ENCODE results near the gene MARCHF10.

Gene MARCHF10

DNA sequence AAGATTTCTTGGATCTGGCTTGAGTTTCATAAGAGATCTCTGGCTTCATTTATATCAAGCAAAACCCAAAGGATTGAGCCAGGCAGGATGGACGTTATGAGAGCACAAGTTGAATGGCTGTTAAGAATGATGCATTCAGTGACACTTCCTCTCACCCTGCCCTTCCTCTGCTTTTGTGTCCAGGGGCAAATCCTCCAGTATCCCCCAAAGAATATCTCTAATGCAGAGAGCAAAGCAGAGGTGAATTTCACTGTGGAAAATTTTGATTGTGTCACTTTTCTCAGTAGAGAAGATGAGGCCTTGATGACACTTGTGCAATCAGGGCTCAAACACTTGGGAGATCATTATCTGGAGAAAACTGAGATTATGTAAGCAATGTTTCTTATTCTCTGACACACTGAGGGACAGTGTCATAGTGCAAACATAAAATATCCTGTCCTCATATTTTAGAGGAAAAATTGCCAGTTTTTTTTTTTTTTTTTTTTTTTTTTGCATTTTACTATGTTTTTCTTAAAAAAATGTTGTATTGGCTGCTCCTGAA, 25.3 kb downstream of the MARCHF10 start:
- Histone ChIP-seq H3K27ac (no peak overlapping the region), H3K9me3 (replicated peaks in 1 of 11) (peaks cover 12 to 24% (median 20%) of the 10 kb centered on the region in 11 experiments; a peak in 21 of 22 replicates), H4K20me1 (no peaks in the 10 kb centered on the region), H3K9ac (no peak overlapping the region), H3K4me2 (no peak overlapping the region), H3K4me3 (no peak overlapping the region), H3K36me3 (no peaks in the 10 kb centered on the region), H3K27me3 (no peaks in the 10 kb centered on the region), H3K4me1 (no peaks in the 10 kb centered on the region)
- TF ChIP-seq Cebpa-rat (IDR thresholded peaks at IDR 0.05) = no peak

DNA sequence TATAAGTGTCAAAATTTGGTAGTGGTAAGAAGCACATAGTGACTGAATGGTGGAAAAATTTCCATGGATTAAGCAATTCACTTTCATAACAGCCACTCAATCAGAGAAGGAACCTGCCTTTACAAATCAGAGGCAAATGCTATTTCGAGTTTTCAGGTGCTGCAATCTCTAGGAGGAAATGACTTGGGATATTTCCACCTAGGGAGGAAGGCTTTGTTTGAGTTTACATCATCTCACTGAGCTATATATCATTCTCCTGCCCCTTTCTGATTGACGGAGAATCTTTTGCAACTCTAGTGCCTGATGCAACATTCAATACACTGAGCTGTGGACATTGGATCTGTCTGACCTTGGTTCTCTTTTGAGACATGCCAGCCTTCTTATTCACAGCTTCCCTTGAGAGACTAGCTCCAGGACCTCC, 26.3 kb downstream of the MARCHF10 start:
- Histone ChIP-seq H3K9me3 (replicated peaks in 1 of 11) (peaks cover 12 to 24% (median 20%) of the 10 kb centered on the region in 11 experiments; a peak in 21 of 22 replicates), H3K4me2 (no peak overlapping the region), H3K36me3 (no peaks in the 10 kb centered on the region), H3K9ac (no peak overlapping the region), H3K27ac (no peak overlapping the region), H3K4me3 (no peak overlapping the region), H4K20me1 (no peaks in the 10 kb centered on the region), H3K4me1 (no peaks in the 10 kb centered on the region), H3K27me3 (no peaks in the 10 kb centered on the region)
- TF ChIP-seq Cebpa-rat (IDR thresholded peaks at IDR 0.05) = no peak

DNA sequence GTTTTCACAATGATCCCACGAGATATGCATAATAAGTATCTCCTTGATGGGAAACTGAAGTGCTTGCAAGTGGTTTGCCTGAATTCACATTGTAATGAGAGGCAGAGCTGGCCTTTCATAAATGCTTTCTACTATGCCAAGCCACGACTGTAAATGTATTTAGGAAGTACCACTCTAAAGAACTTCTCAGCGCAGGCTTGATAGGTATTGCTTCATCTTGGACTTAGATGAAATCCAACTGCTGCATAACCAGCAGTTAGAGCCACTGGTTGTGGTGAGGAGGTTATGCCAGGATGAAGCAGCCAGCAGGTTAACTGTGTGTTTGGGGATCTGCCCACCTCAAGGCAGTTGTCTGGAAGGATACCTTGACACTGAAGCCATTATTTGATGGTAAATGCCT, 26.8 kb downstream of the MARCHF10 start:
- Histone ChIP-seq H3K9ac (no peak overlapping the region), H3K27ac (no peak overlapping the region), H3K36me3 (no peaks in the 10 kb centered on the region)

DNA sequence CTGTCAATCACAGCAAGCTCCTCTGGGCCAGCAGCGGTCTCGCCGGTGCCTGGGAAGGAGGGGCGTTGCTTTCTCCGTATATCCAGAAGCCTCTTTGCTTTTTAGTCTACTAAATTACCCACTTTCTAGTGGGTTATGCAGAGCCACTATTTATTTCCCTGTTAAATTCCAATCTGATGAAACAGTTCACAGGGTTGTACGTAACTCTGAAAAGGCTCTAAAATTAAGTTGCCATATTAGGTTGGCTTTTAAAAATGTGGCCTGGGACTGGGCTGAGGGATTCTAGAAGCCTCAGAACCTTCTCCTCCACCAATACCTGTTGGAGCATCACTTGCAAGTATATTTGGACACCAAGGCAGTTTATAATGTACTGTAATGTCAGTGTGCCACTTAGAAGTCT, 27.2 kb downstream of the MARCHF10 start:
- H3K9me3 ChIP-seq (replicated peaks in 1 of 11) = peaks cover 12 to 24% (median 20%) of the 10 kb centered on the region in 11 experiments; a peak in 21 of 22 replicates
- no peak overlapping the region for H3K4me2 ChIP-seq
- no peak overlapping the region for H3K4me3 ChIP-seq
- H3K36me3 ChIP-seq = no peaks in the 10 kb centered on the region
- no peaks in the 10 kb centered on the region for H3K27me3 ChIP-seq
- H3K27ac ChIP-seq = no peak overlapping the region
- TF ChIP-seq Cebpa-rat (IDR thresholded peaks at IDR 0.05) = no peak
- H4K20me1 ChIP-seq = no peaks in the 10 kb centered on the region
- H3K4me1 ChIP-seq = no peaks in the 10 kb centered on the region
- H3K9ac ChIP-seq = no peak overlapping the region

More for the DNA sequence above, 26.8 kb downstream of the MARCHF10 start:
- no peak overlapping the region for H3K4me3 ChIP-seq
- no peak overlapping the region for H3K4me2 ChIP-seq
- TF ChIP-seq Cebpa-rat (IDR thresholded peaks at IDR 0.05) = no peak
- no peaks in the 10 kb centered on the region for H3K27me3 ChIP-seq
- no peaks in the 10 kb centered on the region for H3K4me1 ChIP-seq
- no peaks in the 10 kb centered on the region for H4K20me1 ChIP-seq
- H3K9me3 ChIP-seq (replicated peaks in 1 of 11) = peaks cover 12 to 24% (median 20%) of the 10 kb centered on the region in 11 experiments; a peak in 21 of 22 replicates

- Histone ChIP-seq H3K4me1 (no peaks in the 10 kb centered on the region), H3K36me3 (no peaks in the 10 kb centered on the region), H3K9ac (no peak overlapping the region), H4K20me1 (no peaks in the 10 kb centered on the region), H3K4me2 (no peak overlapping the region), H3K27me3 (no peaks in the 10 kb centered on the region), H3K9me3 (replicated peaks in 1 of 11) (peaks cover 12 to 23% (median 19%) of the 10 kb centered on the region in 11 experiments; a peak in 21 of 22 replicates), H3K27ac (no peak overlapping the region), H3K4me3 (no peak overlapping the region)
- no peak for TF ChIP-seq Cebpa-rat (IDR thresholded peaks at IDR 0.05)
These were observed 27.8 kb downstream of the MARCHF10 start for GRCh38 chr17:62780269-62780668.

DNA sequence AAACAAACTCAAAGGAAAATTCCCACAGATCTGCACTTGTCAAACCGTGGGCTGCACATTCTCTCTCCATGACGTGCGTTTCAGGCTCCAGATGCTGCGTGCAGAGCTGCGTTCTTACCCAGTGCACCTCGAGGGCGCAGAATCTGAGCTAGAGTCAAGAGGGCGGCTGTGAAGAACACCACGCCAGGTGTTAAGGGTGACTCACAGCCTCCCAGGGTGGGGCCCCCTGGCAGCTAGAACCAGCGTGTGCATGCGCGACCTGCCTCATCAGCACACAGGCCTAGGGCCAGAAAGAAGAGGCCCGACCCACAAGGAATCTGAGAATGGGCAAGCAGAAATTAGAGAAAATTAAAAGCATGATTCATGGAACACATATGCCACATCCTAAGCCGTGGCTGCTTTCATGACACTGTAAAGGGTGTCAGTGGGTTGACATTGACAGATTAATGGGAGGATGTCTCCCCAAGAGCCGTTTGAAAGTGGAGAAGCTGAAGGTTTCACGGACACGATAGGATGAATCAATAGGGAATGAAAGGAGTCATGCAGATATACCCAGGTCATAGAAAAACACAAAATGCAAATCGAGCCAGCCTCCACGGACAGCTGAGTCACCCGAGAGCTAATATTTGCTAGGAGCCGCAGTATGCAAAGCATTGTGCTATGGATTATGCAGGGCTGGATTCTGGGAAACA, 29.0 kb downstream of the MARCHF10 start:
- TF ChIP-seq Cebpa-rat (IDR thresholded peaks at IDR 0.05) = no peak
- no peak overlapping the region for H3K4me2 ChIP-seq
- H3K36me3 ChIP-seq = no peaks in the 10 kb centered on the region
- H3K9me3 ChIP-seq (replicated peaks in 1 of 11) = peaks cover 7 to 19% (median 13%) of the 10 kb centered on the region in 11 experiments; a peak in 20 of 22 replicates
- no peak overlapping the region for H3K9ac ChIP-seq
- no peaks in the 10 kb centered on the region for H4K20me1 ChIP-seq
- H3K4me1 ChIP-seq = no peaks in the 10 kb centered on the region
- H3K27me3 ChIP-seq = no peaks in the 10 kb centered on the region
- H3K4me3 ChIP-seq = no peak overlapping the region
- no peak overlapping the region for H3K27ac ChIP-seq

DNA sequence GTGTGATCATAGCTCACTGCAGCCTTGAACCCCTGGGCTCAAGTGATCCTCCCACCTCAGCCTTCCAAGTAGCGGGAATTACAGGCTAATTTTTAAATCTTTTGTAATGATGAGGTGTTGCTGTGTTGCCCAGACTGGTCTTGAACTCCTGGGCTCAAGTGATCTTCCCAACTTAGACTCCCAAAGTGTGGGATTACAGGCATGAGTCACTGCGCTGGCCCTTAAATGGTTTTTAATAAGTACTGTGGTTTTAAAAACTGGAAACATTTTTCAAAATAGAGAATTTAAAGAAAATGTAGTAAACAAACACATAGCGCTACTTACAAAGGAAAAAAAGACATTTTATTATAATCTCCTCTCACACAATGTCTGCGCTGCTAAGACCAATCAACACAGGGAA, 32.2 kb downstream of the MARCHF10 start:
- H3K27ac ChIP-seq = no peak overlapping the region
- no peaks in the 10 kb centered on the region for H4K20me1 ChIP-seq
- H3K4me3 ChIP-seq = no peak overlapping the region
- H3K36me3 ChIP-seq = no peaks in the 10 kb centered on the region
- no peak overlapping the region for H3K4me2 ChIP-seq
- H3K9me3 ChIP-seq (replicated peaks in 1 of 11) = peaks cover 10 to 18% (median 15%) of the 10 kb centered on the region in 11 experiments; a peak in 20 of 22 replicates
- no peak overlapping the region for H3K9ac ChIP-seq
- H3K4me1 ChIP-seq = no peaks in the 10 kb centered on the region
- TF ChIP-seq Cebpa-rat (IDR thresholded peaks at IDR 0.05) = no peak
- no peaks in the 10 kb centered on the region for H3K27me3 ChIP-seq

DNA sequence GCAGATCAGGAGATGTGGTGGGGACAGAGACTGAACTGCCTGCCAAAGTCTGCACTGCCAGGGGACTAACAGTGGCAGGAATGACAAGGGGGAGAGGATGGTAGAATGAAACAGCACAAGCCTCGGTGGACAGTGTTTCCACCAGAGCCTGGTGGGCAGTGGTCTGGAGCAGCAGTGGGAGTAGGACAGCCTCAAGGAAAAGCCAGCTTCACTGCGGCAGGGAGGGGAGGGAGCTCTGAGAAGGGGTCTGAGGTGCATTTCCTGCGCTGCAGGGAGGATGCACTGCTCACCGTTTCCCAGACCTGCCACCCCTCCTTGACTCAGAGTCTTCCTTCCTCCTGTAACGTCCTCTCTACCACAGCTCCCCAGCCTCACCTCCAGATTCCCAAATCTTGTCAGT, 33.8 kb downstream of the MARCHF10 start:
- H3K9me3 ChIP-seq (replicated peaks in 1 of 11) = peaks cover 10 to 18% (median 15%) of the 10 kb centered on the region in 11 experiments; a peak in 20 of 22 replicates
- no peak for TF ChIP-seq Cebpa-rat (IDR thresholded peaks at IDR 0.05)
- H3K9ac ChIP-seq = no peak overlapping the region
- H3K27ac ChIP-seq = no peak overlapping the region
- H3K4me1 ChIP-seq = no peaks in the 10 kb centered on the region
- no peak overlapping the region for H3K4me3 ChIP-seq
- no peaks in the 10 kb centered on the region for H4K20me1 ChIP-seq
- H3K4me2 ChIP-seq = no peak overlapping the region
- no peaks in the 10 kb centered on the region for H3K36me3 ChIP-seq
- no peaks in the 10 kb centered on the region for H3K27me3 ChIP-seq

DNA sequence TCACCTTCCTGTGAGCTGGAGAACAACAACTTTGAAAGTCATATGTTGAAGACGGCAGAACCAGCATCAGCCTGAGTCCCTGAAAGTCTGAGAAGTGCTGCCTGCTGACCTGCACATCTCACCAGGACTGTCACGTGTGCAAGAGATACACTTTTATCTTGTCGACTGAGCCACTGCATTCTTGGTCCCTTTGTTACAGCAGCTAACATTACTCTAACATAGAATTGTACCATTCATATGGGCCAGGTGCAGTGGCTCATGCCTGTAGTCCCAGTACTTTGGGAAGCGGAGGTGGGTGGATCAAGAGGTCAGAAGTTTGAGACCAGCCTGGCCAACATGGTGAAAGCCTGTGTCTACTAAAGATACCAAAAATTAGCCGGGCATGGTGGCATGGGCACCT, 40.1 kb downstream of the MARCHF10 start:
- H3K36me3 ChIP-seq = no peaks in the 10 kb centered on the region
- no peak overlapping the region for H3K27ac ChIP-seq
- no peaks in the 10 kb centered on the region for H4K20me1 ChIP-seq
- no peak overlapping the region for H3K4me2 ChIP-seq
- H3K9me3 ChIP-seq (replicated peaks in 1 of 11) = peaks cover 10 to 18% (median 15%) of the 10 kb centered on the region in 11 experiments; a peak in 20 of 22 replicates
- no peaks in the 10 kb centered on the region for H3K27me3 ChIP-seq
- TF ChIP-seq Cebpa-rat (IDR thresholded peaks at IDR 0.05) = no peak
- H3K4me3 ChIP-seq = no peak overlapping the region
- H3K9ac ChIP-seq = no peak overlapping the region
- H3K4me1 ChIP-seq = no peaks in the 10 kb centered on the region

GRCh38 chr17:62765351-62765750, 42.8 kb downstream of the MARCHF10 start:
- no peaks in the 10 kb centered on the region for H3K9me3 ChIP-seq (replicated peaks in 1 of 11)
- no peaks in the 10 kb centered on the region for H4K20me1 ChIP-seq
- H3K4me1 ChIP-seq = no peaks in the 10 kb centered on the region
- no peak overlapping the region for H3K9ac ChIP-seq
- H3K27ac ChIP-seq = no peak overlapping the region
- H3K4me3 ChIP-seq = no peak overlapping the region
- TF ChIP-seq Cebpa-rat (IDR thresholded peaks at IDR 0.05) = no peak
- H3K27me3 ChIP-seq = no peaks in the 10 kb centered on the region
- no peak overlapping the region for H3K4me2 ChIP-seq
- no peaks in the 10 kb centered on the region for H3K36me3 ChIP-seq
